ENCODE measurements around the gene ANTXR2.

Gene ANTXR2

GRCh38 chr4:80035336-80035735, 37.7 kb downstream of the ANTXR2 start:
- H3K79me2 ChIP-seq (ENCODE audit: insufficient read depth, low read depth): no peaks in the 10 kb centered on the region
- H3K4me3 ChIP-seq (IDR thresholded peaks at IDR 0.05; ENCODE audit: insufficient read depth, low read depth, low read length): no peak overlapping the region
- no peak overlapping the region for H3K9ac ChIP-seq
- H3K27ac ChIP-seq: no peak overlapping the region
- no peaks in the 10 kb centered on the region for H3K36me3 ChIP-seq (ENCODE audit: insufficient read depth)
- no peaks in the 10 kb centered on the region for H3K27me3 ChIP-seq (ENCODE audit: insufficient read depth, low read depth)
- H3K4me1 ChIP-seq (ENCODE audit: low read depth, poor library complexity, severe bottlenecking): no peaks in the 10 kb centered on the region
- no peak overlapping the region for H3K4me2 ChIP-seq
- H2AFZ ChIP-seq (ENCODE audit: low read depth): no peak overlapping the region
- TF ChIP-seq CTCF (conservative IDR thresholded peaks at IDR 0.05; ENCODE audit: low read depth, low read length): no peak
- H4K20me1 ChIP-seq (ENCODE audit: insufficient read depth): no peaks in the 10 kb centered on the region

- no peak overlapping the region for H3K4me2 ChIP-seq
- H2AFZ ChIP-seq (ENCODE audit: low read depth): no peak overlapping the region
- no peak for TF ChIP-seq CTCF (conservative IDR thresholded peaks at IDR 0.05; ENCODE audit: low read depth, low read length)
- H3K27me3 ChIP-seq (ENCODE audit: insufficient read depth, low read depth): no peaks in the 10 kb centered on the region
- H3K4me3 ChIP-seq (IDR thresholded peaks at IDR 0.05; ENCODE audit: insufficient read depth, low read depth, low read length): no peak overlapping the region
- no peaks in the 10 kb centered on the region for H3K4me1 ChIP-seq (ENCODE audit: low read depth, poor library complexity, severe bottlenecking)
- H3K9ac ChIP-seq: no peak overlapping the region
- no peaks in the 10 kb centered on the region for H3K79me2 ChIP-seq (ENCODE audit: insufficient read depth, low read depth)
- no peaks in the 10 kb centered on the region for H4K20me1 ChIP-seq (ENCODE audit: insufficient read depth)
- H3K27ac ChIP-seq: no peak overlapping the region
- no peaks in the 10 kb centered on the region for H3K36me3 ChIP-seq (ENCODE audit: insufficient read depth)
Observed at GRCh38 chr4:80033581-80033980, 39.4 kb downstream of the ANTXR2 start.

- Histone ChIP-seq H3K79me2 (ENCODE audit: insufficient read depth, low read depth) (no peaks in the 10 kb centered on the region), H3K4me3 (IDR thresholded peaks at IDR 0.05; ENCODE audit: insufficient read depth, low read depth, low read length) (no peak overlapping the region), H3K4me1 (ENCODE audit: low read depth, poor library complexity, severe bottlenecking) (no peaks in the 10 kb centered on the region), H2AFZ (ENCODE audit: low read depth) (no peak overlapping the region), H3K9ac (no peak overlapping the region), H3K27me3 (ENCODE audit: insufficient read depth, low read depth) (no peaks in the 10 kb centered on the region), H4K20me1 (ENCODE audit: insufficient read depth) (no peaks in the 10 kb centered on the region), H3K4me2 (no peak overlapping the region), H3K27ac (no peak overlapping the region), H3K36me3 (ENCODE audit: insufficient read depth) (no peaks in the 10 kb centered on the region)
- no peak for TF ChIP-seq CTCF (conservative IDR thresholded peaks at IDR 0.05; ENCODE audit: low read depth, low read length)
Observed at GRCh38 chr4:80029364-80029763, 43.7 kb downstream of the ANTXR2 start.

GRCh38 chr4:80027611-80028010, 45.4 kb downstream of the ANTXR2 start:
- no peak overlapping the region for H3K4me2 ChIP-seq
- no peaks in the 10 kb centered on the region for H3K4me1 ChIP-seq (ENCODE audit: low read depth, poor library complexity, severe bottlenecking)
- no peak overlapping the region for H2AFZ ChIP-seq (ENCODE audit: low read depth)
- no peaks in the 10 kb centered on the region for H3K36me3 ChIP-seq (ENCODE audit: insufficient read depth)
- H4K20me1 ChIP-seq (ENCODE audit: insufficient read depth): no peaks in the 10 kb centered on the region
- no peak overlapping the region for H3K27ac ChIP-seq
- no peaks in the 10 kb centered on the region for H3K27me3 ChIP-seq (ENCODE audit: insufficient read depth, low read depth)
- TF ChIP-seq CTCF (conservative IDR thresholded peaks at IDR 0.05; ENCODE audit: low read depth, low read length): no peak
- H3K79me2 ChIP-seq (ENCODE audit: insufficient read depth, low read depth): no peaks in the 10 kb centered on the region
- no peak overlapping the region for H3K4me3 ChIP-seq (IDR thresholded peaks at IDR 0.05; ENCODE audit: insufficient read depth, low read depth, low read length)
- H3K9ac ChIP-seq: no peak overlapping the region

GRCh38 chr4:80026100-80026499, 46.9 kb downstream of the ANTXR2 start:
- H3K4me3 ChIP-seq (IDR thresholded peaks at IDR 0.05; ENCODE audit: insufficient read depth, low read depth, low read length): no peak overlapping the region
- H3K9ac ChIP-seq: no peak overlapping the region
- no peak for TF ChIP-seq CTCF (conservative IDR thresholded peaks at IDR 0.05; ENCODE audit: low read depth, low read length)
- no peaks in the 10 kb centered on the region for H4K20me1 ChIP-seq (ENCODE audit: insufficient read depth)
- no peak overlapping the region for H2AFZ ChIP-seq (ENCODE audit: low read depth)
- H3K27ac ChIP-seq: no peak overlapping the region
- no peaks in the 10 kb centered on the region for H3K36me3 ChIP-seq (ENCODE audit: insufficient read depth)
- no peaks in the 10 kb centered on the region for H3K4me1 ChIP-seq (ENCODE audit: low read depth, poor library complexity, severe bottlenecking)
- H3K27me3 ChIP-seq (ENCODE audit: insufficient read depth, low read depth): no peaks in the 10 kb centered on the region
- H3K4me2 ChIP-seq: no peak overlapping the region
- H3K79me2 ChIP-seq (ENCODE audit: insufficient read depth, low read depth): no peaks in the 10 kb centered on the region

All from KMS-11 (cell line).